ENCODE data around the gene PBX4. TPM values are rescaled to one million over a fixed set of nuclear protein-coding genes. Genes with fewer than 3 reads are reported as not detected.
A peak's percentile ranks its signal among the peaks of the same experiment; 100 is the strongest.

The PBX4 gene
- total and polyA plus RNA-seq, 2 experiments from 2014 or later, result 0.32 to 0.63 TPM

DNA sequence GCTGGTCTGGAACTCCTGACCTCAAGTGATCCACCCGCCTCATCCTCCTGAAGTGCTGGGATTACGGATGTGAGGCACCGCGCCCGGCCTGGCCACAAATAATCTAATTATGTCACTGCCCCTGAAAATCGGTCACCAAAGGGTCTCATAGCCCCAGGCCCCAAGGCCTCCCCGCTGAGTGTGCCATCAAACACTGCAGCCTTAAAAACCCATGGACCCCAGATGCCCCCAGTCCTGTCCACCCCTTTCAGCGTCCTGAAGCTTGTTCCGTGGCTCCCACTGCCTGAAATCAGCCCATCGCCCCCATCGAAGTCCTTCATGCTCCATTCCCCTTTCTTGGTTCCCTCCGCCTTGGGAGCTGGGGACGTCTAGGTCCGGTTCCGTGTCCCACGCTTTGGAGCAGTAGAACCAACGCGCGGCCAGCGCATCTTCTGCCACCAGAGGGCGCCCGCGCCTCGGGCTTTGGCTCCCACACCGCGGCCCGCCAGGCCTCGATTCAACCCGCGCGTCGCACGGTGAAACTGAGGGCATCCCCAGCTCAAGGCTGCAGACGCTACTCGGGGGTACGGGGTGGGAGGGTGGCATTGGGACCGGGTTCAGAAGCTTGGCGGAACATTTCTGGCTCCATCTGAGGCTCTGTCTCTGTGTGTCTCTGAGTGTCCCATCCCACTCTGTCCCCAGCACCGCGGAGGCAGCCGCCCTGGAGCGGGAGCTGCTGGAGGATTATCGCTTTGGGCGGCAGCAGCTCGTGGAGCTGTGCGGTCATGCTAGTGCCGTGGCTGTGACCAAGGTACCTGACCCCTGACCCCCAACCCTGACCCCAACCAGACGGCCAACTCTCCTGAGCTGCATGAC is 86.3 kb downstream of the PBX4 start:
- in situ Hi-C loops (cut with MboI), result loop anchor here (25.0 kb wide), 2 partner anchors 405 to 705 kb away; no protein-coding TSS in a partner anchor
- H3K9ac ChIP-seq, result no peak overlapping the region
- no peak overlapping the region for H3K27ac ChIP-seq
- H3K4me3 ChIP-seq, result no peak overlapping the region
- H3K9me2 ChIP-seq (ENCODE audit: insufficient read depth), result no peaks in the 10 kb centered on the region
- H3K4me1 ChIP-seq (ENCODE audit: insufficient read depth), result peaks cover 3% of the 10 kb centered on the region; the same call in 1 of the 2 replicates
- no peaks in the 10 kb centered on the region for H3K27me3 ChIP-seq (replicated peaks; ENCODE audit: insufficient read depth)
- H4K20me1 ChIP-seq (ENCODE audit: insufficient read depth), result no peaks in the 10 kb centered on the region
- H3F3A ChIP-seq (ENCODE audit: insufficient read depth), result peaks cover 12% of the 10 kb centered on the region
- H3K4me2 ChIP-seq (ENCODE audit: unreplicated experiment), result no peak overlapping the region
- no peaks in the 10 kb centered on the region for H3K9me3 ChIP-seq (ENCODE audit: low read depth)
- peak; percentile 86 for DNase-seq
- TF ChIP-seq EZH2phosphoT487 (IDR thresholded peaks at IDR 0.05; ENCODE audit: insufficient read depth, low read depth) (no peak), EZH2 (IDR thresholded peaks at IDR 0.05; ENCODE audit: insufficient read depth, poor library complexity, severe bottlenecking) (no peak)
- H3K36me3 ChIP-seq (ENCODE audit: low read depth), result no peaks in the 10 kb centered on the region
- H3K79me2 ChIP-seq (ENCODE audit: insufficient read depth), result no peaks in the 10 kb centered on the region
- WGBS, 2 experiments (ENCODE audit: low coverage in 1 of 2, low lambda C conversion rate in 2 of 2, missing lambda C conversion rate in 2 of 2), result 23 to 26% methylated on average over 25 to 45 of the region's 48 CpGs
- no peak overlapping the region for H2AFZ ChIP-seq

DNA sequence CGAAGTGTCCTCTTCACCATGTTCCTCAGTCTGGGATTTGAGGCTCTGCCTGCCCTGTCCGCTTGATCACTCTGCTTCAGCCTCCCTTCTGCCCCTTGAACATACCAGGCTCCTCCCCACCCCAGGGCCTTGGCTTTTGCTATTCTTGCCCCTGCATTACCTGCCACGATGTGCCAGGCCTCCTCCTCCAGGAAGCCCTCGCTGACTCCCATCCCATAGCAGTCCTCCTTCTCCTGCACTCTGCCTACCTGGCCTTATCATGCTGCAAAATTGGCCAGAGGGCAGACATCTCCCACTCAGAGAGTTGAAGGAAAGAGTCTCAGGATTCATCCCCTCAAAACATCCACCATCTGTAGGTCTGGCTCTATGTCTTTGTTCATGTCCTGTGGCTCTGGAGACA is 87.6 kb downstream of the PBX4 start:
- Histone ChIP-seq H3K4me1 (ENCODE audit: insufficient read depth) (peaks cover 3% of the 10 kb centered on the region; the same call in 1 of the 2 replicates), H3K36me3 (ENCODE audit: low read depth) (no peaks in the 10 kb centered on the region), H3K79me2 (ENCODE audit: insufficient read depth) (no peaks in the 10 kb centered on the region), H3K27ac (no peak overlapping the region), H2AFZ (no peak overlapping the region), H3K4me3 (no peak overlapping the region), H3K9ac (no peak overlapping the region), H3K27me3 (replicated peaks; ENCODE audit: insufficient read depth) (no peaks in the 10 kb centered on the region), H3K9me2 (ENCODE audit: insufficient read depth) (no peaks in the 10 kb centered on the region), H3K9me3 (ENCODE audit: low read depth) (no peaks in the 10 kb centered on the region), H3K4me2 (ENCODE audit: unreplicated experiment) (no peak overlapping the region), H3F3A (ENCODE audit: insufficient read depth) (peaks cover 12% of the 10 kb centered on the region), H4K20me1 (ENCODE audit: insufficient read depth) (no peaks in the 10 kb centered on the region)
- no peak for DNase-seq
- WGBS, 2 experiments (ENCODE audit: low coverage in 1 of 2, low lambda C conversion rate in 2 of 2, missing lambda C conversion rate in 2 of 2), result 74 to 75% methylated on average over 4 of the region's 4 CpGs
- in situ Hi-C loops (cut with MboI), result loop anchor here (25.0 kb wide), 2 partner anchors 406 to 706 kb away; no protein-coding TSS in a partner anchor
- TF ChIP-seq EZH2phosphoT487 (IDR thresholded peaks at IDR 0.05; ENCODE audit: insufficient read depth, low read depth) (no peak), EZH2 (IDR thresholded peaks at IDR 0.05; ENCODE audit: insufficient read depth, poor library complexity, severe bottlenecking) (no peak)

- H3K36me3 ChIP-seq (ENCODE audit: low read depth), result no peaks in the 10 kb centered on the region
- no peak overlapping the region for H3K9ac ChIP-seq
- no peak overlapping the region for H3K27ac ChIP-seq
- in situ Hi-C loops (cut with MboI), result loop anchor here (25.0 kb wide), 2 partner anchors 407 to 707 kb away; no protein-coding TSS in a partner anchor
- peaks cover 3% of the 10 kb centered on the region; the same call in 1 of the 2 replicates for H3K4me1 ChIP-seq (ENCODE audit: insufficient read depth)
- H3K9me3 ChIP-seq (ENCODE audit: low read depth), result no peaks in the 10 kb centered on the region
- peaks cover 12% of the 10 kb centered on the region for H3F3A ChIP-seq (ENCODE audit: insufficient read depth)
- H3K4me2 ChIP-seq (ENCODE audit: unreplicated experiment), result no peak overlapping the region
- no peak overlapping the region for H2AFZ ChIP-seq
- no peak for TF ChIP-seq EZH2 (IDR thresholded peaks at IDR 0.05; ENCODE audit: insufficient read depth, poor library complexity, severe bottlenecking)
- no peak for TF ChIP-seq EZH2phosphoT487 (IDR thresholded peaks at IDR 0.05; ENCODE audit: insufficient read depth, low read depth)
- no peaks in the 10 kb centered on the region for H4K20me1 ChIP-seq (ENCODE audit: insufficient read depth)
- DNase-seq, result peak; percentile 49
- H3K27me3 ChIP-seq (replicated peaks; ENCODE audit: insufficient read depth), result no peaks in the 10 kb centered on the region
- no peak overlapping the region for H3K4me3 ChIP-seq
- H3K9me2 ChIP-seq (ENCODE audit: insufficient read depth), result no peaks in the 10 kb centered on the region
- 54 to 63% methylated on average over 9 of the region's 9 CpGs for WGBS, 2 experiments (ENCODE audit: low coverage in 1 of 2, low lambda C conversion rate in 2 of 2, missing lambda C conversion rate in 2 of 2)
- no peaks in the 10 kb centered on the region for H3K79me2 ChIP-seq (ENCODE audit: insufficient read depth)
Measured at GRCh38 chr19:19530423-19530804, 88.1 kb downstream of the PBX4 start.

GRCh38 chr19:19529783-19530422 is 88.6 kb downstream of the PBX4 start:
- H3K4me1 ChIP-seq (ENCODE audit: insufficient read depth), result peaks cover 3% of the 10 kb centered on the region; the same call in 1 of the 2 replicates
- 68 to 77% methylated on average over 9 to 11 of the region's 11 CpGs for WGBS, 2 experiments (ENCODE audit: low coverage in 1 of 2, low lambda C conversion rate in 2 of 2, missing lambda C conversion rate in 2 of 2)
- no peak overlapping the region for H3K4me2 ChIP-seq (ENCODE audit: unreplicated experiment)
- H3K9ac ChIP-seq, result no peak overlapping the region
- no peaks in the 10 kb centered on the region for H4K20me1 ChIP-seq (ENCODE audit: insufficient read depth)
- H3K9me2 ChIP-seq (ENCODE audit: insufficient read depth), result no peaks in the 10 kb centered on the region
- in situ Hi-C loops (cut with MboI), result loop anchor here (25.0 kb wide), 2 partner anchors 407 to 707 kb away; no protein-coding TSS in a partner anchor
- H3F3A ChIP-seq (ENCODE audit: insufficient read depth), result peaks cover 12% of the 10 kb centered on the region
- H3K27me3 ChIP-seq (replicated peaks; ENCODE audit: insufficient read depth), result no peaks in the 10 kb centered on the region
- H2AFZ ChIP-seq, result no peak overlapping the region
- H3K9me3 ChIP-seq (ENCODE audit: low read depth), result no peaks in the 10 kb centered on the region
- no peaks in the 10 kb centered on the region for H3K36me3 ChIP-seq (ENCODE audit: low read depth)
- DNase-seq, result no peak
- TF ChIP-seq EZH2phosphoT487 (IDR thresholded peaks at IDR 0.05; ENCODE audit: insufficient read depth, low read depth) (no peak), EZH2 (IDR thresholded peaks at IDR 0.05; ENCODE audit: insufficient read depth, poor library complexity, severe bottlenecking) (no peak)
- peaks cover under 1% of the 10 kb centered on the region for H3K79me2 ChIP-seq (ENCODE audit: insufficient read depth)
- H3K4me3 ChIP-seq, result no peak overlapping the region
- no peak overlapping the region for H3K27ac ChIP-seq
